ENCODE data around the gene ADSL.

- TF ChIP-seq EZH2phosphoT487 (IDR thresholded peaks at IDR 0.05; ENCODE audit: borderline replicate concordance, low read length) (no peak), CTCF (conservative IDR thresholded peaks at IDR 0.05; ENCODE audit: low read depth, low read length) (no peak), EZH2 (IDR thresholded peaks at IDR 0.05; ENCODE audit: low read length, unreplicated experiment) (no peak)
Measured at GRCh38 chr22:40428796-40429195, 82.5 kb downstream of the ADSL start.
